ENCODE results near the gene FARS2.

Gene FARS2

DNA sequence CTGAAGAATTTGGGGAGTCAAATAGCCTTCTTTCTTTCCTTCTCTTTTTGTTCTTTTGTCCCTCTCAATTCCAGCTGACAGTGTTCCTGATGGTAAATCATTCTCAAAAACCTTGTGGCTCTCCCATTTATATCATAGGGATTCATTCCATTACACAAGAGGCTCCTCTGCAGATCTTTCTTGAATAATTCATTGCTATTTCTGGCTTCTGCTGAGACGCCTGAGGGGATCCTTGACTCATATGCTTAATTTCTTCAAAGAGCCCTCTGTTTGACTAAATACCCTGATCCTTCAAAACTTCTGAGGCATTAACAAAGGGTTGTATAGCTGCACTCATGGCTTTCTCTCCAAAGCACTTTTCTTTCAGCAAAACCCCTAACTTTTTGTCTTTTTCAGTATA is 289.3 kb downstream of the FARS2 start:
- CTCF ChIA-PET = no interaction called here
- no peak for DNase-seq (ENCODE audit: low spot score)
- H3K27ac ChIP-seq = no peak overlapping the region
- POLR2A ChIA-PET (ENCODE audit: low non-redundant PET) = no interaction called here
- TF ChIP-seq, protein P1, sequence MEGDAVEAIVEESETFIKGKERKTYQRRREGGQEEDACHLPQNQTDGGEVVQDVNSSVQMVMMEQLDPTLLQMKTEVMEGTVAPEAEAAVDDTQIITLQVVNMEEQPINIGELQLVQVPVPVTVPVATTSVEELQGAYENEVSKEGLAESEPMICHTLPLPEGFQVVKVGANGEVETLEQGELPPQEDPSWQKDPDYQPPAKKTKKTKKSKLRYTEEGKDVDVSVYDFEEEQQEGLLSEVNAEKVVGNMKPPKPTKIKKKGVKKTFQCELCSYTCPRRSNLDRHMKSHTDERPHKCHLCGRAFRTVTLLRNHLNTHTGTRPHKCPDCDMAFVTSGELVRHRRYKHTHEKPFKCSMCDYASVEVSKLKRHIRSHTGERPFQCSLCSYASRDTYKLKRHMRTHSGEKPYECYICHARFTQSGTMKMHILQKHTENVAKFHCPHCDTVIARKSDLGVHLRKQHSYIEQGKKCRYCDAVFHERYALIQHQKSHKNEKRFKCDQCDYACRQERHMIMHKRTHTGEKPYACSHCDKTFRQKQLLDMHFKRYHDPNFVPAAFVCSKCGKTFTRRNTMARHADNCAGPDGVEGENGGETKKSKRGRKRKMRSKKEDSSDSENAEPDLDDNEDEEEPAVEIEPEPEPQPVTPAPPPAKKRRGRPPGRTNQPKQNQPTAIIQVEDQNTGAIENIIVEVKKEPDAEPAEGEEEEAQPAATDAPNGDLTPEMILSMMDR (conservative IDR thresholded peaks at IDR 0.05; ENCODE audit: low read depth) = no peak

- H3K27ac ChIP-seq = no peak overlapping the region
- no peak for DNase-seq (ENCODE audit: low spot score)
- TF ChIP-seq, protein P1 (conservative IDR thresholded peaks at IDR 0.05; ENCODE audit: low read depth) = no peak
- POLR2A ChIA-PET (ENCODE audit: low non-redundant PET) = no interaction called here
- CTCF ChIA-PET = no interaction called here
These were observed 290.9 kb downstream of the FARS2 start for GRCh38 chr6:5552243-5552642.

GRCh38 chr6:5553767-5554166 is 292.5 kb downstream of the FARS2 start:
- no peak for DNase-seq (ENCODE audit: low spot score)
- TF ChIP-seq, protein P1 (conservative IDR thresholded peaks at IDR 0.05; ENCODE audit: low read depth) = no peak
- ChIA-PET CTCF (no interaction called here), POLR2A (ENCODE audit: low non-redundant PET) (no interaction called here)
- H3K27ac ChIP-seq = no peak overlapping the region

DNA sequence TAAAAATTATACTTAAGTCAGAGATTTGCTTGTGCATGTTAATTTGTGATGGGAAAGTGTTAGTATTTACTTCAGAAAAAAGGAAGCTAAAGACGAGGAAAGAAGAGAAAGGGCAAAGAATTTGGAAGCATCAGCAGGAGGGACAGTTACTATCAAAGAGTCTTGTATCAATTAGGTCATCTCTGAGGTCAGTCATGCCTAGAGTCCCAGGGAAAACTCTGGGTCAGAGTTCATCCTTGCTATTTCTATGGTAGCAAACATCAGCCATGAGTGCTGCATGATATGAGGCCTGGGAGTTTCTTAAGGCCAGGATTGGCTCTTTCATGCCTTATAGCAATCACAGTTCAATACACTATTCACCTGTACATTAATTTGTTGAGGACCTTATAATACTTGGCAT is 292.9 kb downstream of the FARS2 start:
- TF ChIP-seq, protein P1 (conservative IDR thresholded peaks at IDR 0.05; ENCODE audit: low read depth) = no peak
- ChIA-PET POLR2A (ENCODE audit: low non-redundant PET) (no interaction called here), CTCF (no interaction called here)
- no peak for DNase-seq (ENCODE audit: low spot score)
- H3K27ac ChIP-seq = no peak overlapping the region

DNA sequence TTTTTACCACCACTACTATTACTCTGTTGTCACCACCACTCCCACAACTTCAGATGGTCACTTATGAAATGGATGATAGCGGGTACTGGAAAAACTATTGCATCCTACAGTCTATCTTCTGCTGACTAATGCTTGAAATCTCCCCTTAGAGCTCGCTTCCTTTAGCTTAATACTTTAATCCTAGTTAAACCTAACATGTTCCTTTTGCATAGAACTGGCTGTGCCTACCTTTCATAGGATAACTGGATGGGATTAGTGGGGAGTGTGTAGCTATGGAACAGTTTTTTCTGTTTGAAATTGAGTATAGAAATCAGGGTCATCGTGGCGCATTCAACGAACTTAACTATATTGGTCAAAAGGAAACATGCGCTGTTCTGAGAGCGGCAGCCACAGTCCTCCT is 294.7 kb downstream of the FARS2 start:
- no peak for DNase-seq (ENCODE audit: low spot score)
- ChIA-PET POLR2A (ENCODE audit: low non-redundant PET) (no interaction called here), CTCF (no interaction called here)
- TF ChIP-seq, protein P1 (conservative IDR thresholded peaks at IDR 0.05; ENCODE audit: low read depth) = no peak
- H3K27ac ChIP-seq = no peak overlapping the region

DNA sequence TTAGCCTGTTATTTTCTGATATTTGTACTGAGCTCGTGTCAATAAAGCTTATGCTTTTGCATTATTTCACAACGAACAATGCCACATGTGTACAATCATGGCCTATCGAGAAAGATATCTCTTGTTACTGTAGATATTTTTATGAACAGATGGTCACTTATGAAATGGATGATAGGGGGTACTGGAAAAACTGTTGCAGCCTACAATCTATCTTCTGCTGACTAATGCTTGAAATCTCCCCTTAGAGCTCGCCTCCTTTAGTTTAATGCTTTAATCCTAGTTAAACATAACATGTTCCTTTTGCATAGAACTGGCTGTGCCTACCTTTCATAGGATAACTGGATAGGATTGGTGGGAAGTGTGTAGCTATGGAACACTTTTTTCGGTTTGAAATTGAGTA is 296.2 kb downstream of the FARS2 start:
- TF ChIP-seq, protein P1 (conservative IDR thresholded peaks at IDR 0.05; ENCODE audit: low read depth) = no peak
- DNase-seq (ENCODE audit: low spot score) = no peak
- H3K27ac ChIP-seq = no peak overlapping the region
- ChIA-PET POLR2A (ENCODE audit: low non-redundant PET) (no interaction called here), CTCF (no interaction called here)

- DNase-seq (ENCODE audit: low spot score) = no peak
- POLR2A ChIA-PET (ENCODE audit: low non-redundant PET) = no interaction called here
- CTCF ChIA-PET = interaction anchor here (0.7 kb wide), 1 partner anchor 16 kb away, joined by 3 read pairs; no protein-coding TSS in a partner anchor
- no peak overlapping the region for H3K27ac ChIP-seq
- TF ChIP-seq, protein P1 (conservative IDR thresholded peaks at IDR 0.05; ENCODE audit: low read depth) = no peak
These were observed 298.3 kb downstream of the FARS2 start for GRCh38 chr6:5559651-5560050.
